Right lung (tissue), 5 donors: ENCODE results near the gene UEVLD. TPM values are rescaled to one million over a fixed set of nuclear protein-coding genes. Genes with fewer than 3 reads are reported as not detected.
A peak's percentile ranks its signal among the peaks of the same experiment; 100 is the strongest.
"Not testable (repeated sequence)": the region's sequence is repeated elsewhere in the genome, so short reads cannot be mapped to it uniquely, and the experiment has no call there.

Experiments used
- DNase-seq, 2 donors: peaks; one replicate each; pipeline ENCODE4 v3.0.0-alpha.2; 2013
- polyA plus RNA-seq, 5 donors: library from polyadenylated mRNA; unstranded; fragments of 120-200 nt; gene quantifications; one replicate each; pipeline versions ENCODE4 v1.2.1 to v1.2.3, GENCODE V29; 2013; ENCODE audit warnings: inconsistent platforms in 1 of 5, low replicate concordance in 1 of 5; ENCODE audit not compliant: insufficient read length in 5 of 5, insufficient read depth in 1 of 5

UEVLD gene
- polyA plus RNA-seq, 5 donors, result 15.9 to 23.1 (median 21.3) TPM

DNA sequence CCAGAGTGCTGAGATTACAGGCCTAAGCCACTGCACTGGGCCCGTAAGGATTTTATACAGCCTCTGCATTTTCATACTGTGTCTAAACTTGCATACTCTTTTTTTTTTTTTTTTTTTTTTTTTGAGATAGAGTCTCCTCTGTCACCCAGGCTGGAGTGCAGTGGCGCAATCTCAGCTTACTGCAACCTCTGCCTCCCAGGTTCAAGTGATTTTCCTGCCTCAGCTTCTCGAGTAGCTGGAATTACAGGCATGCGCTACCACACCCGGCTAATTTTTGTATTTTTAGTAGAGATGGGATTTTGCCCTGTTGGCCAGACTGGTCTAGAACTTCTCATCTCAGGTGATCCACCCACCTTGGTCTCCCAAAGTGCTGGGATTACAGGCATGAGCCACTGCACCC, 5.6 kb upstream of the UEVLD start:
- not testable (repeated sequence) for DNase-seq

DNA sequence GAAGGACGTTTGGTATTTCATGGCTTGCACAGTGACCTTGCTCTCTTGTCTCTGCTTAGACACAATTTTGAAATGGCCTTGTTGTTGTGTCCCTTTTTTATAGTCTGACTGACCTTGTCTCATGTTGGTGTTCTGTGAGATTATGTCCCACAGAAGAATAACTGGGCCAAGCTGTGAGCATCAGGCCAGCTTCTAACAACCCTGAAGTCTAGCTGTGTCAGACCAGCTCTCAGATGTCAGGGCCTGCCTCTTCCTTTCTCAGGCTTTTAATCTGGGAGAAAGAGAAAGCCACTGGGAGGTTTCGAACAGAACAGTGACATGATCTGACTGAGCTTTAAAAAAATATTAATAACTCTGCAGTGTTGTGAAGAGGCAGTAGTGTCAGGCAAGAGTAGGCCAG, 2.0 kb upstream of the UEVLD start:
- DNase-seq, result no peak

DNA sequence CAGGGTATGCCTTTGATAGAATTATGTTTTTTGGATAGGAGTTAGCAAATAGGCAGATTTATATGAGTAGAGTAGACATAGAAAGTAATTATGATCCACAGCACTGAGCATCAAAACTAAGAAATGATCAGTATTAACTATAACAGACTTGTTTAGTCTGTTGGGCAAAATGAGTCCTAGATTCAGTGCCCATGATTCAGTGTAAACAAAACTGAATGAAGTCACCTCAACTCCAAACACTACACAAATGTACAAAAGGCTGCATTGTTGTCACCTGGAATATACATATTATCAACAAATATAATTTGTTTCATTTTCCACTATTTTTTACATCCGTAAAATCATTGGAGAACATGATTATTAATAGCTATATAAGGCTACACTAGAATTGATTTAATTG, 6.7 kb downstream of the UEVLD start:
- no peak for DNase-seq

DNA sequence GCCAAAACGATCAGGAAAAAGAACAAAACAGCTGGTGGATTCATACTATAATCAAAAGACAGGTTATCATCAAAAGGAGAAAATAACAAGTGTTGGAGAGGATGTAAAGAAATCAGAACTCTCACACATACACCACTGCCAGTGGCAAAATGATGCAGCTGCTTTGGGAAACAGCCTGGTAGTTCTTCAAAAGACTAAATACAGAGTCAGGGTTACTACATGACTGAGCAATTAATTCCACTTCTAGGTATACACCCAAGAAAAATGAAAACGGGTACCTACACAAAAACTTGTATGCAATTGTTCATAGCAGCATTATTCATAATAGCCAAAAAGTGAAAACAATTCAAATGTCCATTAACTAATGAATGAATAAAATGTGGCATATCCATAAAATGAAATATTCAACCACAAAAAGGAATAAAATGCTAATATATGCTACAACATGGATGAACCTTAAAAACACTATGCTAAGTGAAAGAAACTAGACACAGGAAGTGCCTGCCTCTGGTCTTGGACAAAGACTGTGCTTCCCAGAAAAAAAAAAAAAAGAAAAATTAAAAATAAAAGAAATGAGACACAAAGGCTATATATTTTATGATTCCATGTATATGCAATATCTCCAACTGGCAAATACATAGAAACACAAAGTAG, 8.3 kb downstream of the UEVLD start:
- DNase-seq, result no peak

- no peak for DNase-seq
These were observed 9.4 kb downstream of the UEVLD start for GRCh38 chr11:18578975-18579598.

DNA sequence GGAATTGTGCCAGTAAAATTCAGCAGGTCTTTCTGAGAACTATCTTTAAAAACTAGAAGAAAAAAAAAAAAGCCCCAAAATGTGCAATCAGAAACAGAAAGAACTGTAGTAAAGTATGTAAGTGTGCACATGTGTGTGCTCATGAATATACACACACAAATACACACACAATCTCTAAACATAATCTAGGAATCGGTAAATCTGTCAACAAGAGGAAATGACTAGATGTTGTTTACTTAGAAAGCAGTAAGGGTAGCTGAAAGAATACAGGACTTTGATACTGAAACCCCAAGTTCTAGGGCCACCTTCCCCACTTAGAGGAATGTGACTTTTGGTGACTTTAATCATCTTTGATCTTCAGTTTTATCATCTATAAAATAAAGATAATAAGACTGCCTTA, 13.2 kb downstream of the UEVLD start:
- no peak for DNase-seq

DNA sequence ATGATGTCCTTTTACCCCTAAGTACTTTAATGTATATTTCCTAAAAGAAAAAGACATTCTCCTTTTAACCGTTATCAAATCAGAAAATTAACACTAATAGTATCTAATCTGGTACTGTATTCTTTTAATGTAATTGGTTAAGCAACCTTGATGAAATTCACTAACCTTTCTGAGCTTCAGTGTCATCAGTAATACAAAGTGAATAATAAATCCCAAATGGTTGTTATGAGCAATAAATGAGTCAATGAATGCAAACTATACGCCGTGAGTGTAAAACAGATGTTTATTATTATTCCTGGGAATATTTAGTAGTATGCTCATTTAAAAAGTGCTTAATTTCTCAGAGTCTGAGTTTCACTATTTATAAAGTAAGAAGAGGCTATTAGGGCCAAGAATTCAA, 21.5 kb downstream of the UEVLD start:
- DNase-seq, result no peak

GRCh38 chr11:18566406-18566805, 22.1 kb downstream of the UEVLD start:
- DNase-seq, result no peak

DNA sequence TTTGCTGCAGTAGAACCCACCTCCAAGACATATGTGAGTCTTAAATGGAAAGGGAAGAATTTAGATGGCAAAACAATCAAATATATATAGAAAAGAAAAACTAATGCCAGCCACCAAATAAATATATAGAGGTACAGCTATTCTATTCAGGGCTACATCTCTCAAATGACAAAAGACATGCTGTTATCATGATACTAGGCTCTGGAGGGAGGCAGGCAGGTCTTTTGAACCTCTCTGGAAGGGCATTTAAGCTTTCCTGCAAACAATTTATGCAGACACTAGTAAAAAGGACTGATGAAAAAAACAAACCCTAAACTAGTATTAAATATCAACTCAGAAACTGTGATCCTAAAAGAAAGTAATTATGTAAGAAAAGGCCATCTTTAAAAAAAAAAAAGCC, 24.4 kb downstream of the UEVLD start:
- DNase-seq, result no peak

DNA sequence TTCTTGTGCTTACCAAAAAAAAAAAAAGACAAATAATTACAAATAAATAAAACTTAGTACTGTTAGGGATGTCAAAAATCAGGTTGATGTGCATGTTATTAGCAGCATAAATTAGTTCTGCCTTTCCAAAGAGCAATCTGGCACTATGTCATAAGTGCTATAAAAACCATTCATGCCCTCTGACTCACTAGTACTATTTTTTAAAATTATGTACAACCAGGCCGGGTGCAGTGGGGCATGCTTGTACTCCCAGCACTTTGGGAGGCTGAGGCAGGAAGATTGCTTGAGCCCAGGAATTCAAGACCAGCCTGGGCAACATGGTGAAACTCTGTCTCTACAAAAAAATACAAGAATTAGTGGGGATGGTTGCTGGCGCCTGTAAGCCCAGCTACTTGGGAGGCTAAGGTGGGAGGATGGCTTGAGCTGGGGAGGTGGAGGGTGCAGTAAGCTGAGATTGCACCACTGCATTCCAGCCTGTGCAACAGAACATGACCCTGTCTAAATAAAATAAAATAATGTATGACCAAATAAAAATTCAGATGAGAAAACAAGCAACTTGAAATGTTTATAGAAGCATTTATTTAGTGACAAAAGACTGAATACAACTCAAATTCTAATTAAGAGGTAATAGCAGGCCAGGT, 25.3 kb downstream of the UEVLD start:
- DNase-seq, result no peak

GRCh38 chr11:18548001-18548400, 40.5 kb downstream of the UEVLD start:
- no peak for DNase-seq

DNA sequence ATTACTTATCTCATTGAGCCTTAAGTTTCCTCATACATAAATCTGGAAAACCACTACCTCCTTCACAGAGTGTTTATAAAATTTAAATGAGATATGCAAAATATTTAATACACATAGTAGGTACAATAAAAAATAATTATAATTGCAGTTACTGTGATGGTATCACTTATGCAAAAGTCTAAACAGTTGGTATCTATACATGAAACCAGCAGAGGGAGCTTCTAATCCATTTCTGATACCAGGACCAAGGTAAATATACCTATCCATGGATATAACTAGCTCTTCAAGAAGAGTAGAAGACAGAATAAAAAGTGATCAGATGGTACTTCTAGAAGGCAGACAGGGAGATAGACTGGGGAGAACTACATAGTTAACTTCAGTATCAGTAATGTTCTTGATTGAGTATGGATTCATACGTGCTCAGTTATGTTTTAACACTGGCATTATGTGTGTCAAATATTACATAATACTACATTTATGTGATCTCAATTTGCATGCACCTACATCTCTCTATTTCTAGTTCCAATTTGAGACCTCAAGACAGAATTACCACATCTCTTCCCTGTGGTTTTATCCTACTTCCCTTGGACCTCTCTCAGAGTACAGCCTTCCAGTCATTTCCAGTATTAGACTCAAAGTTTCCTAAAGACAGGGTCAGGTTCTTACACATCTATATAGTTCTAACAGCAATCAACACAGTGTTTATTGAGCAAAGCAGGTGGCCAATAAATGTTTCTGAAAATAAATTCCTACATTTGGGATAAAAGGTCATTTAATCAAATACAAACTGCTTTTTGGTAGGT, 48.1 kb downstream of the UEVLD start:
- DNase-seq, result no peak

DNA sequence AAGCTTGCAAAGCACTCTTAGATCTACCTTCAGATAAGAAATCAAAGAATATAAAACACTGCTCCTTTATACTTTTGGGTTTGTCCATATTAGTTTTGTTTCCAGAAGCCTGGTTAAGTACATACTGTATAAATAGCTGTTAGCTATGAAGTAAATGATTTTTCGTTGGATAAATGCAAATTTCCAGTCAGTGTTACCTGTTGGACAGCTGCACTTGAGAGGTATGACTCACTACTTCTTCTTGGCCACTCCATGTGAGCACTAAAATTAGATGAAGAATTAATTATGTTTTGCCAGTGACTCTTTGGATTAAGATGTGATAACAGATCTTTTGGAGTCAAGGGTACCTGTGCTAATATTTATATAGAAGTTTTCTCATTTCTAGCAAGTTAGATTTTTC, 52.3 kb downstream of the UEVLD start:
- peak; percentile 18 to 23 for DNase-seq

DNA sequence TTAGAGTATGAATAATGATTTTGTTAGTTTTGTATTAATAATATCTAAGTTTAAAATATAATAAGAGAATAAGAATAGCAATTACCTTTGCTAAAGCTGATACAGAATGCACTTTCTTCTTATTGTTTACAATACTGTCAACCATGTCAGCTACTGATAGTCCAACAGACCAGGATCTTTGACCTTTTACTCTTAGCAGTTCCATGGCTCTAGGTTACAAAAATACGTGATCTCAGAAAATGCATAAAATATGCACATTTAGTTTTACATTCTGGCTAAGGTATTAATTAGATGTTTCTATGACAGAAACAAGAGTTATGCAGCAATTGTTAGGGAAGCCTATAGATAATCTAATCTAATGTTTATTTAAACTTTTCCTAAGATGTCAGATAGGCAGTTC, 54.3 kb downstream of the UEVLD start:
- no peak for DNase-seq

GRCh38 chr11:18533365-18533764, 55.2 kb downstream of the UEVLD start:
- no peak for DNase-seq

GRCh38 chr11:18527512-18527911, 61.0 kb downstream of the UEVLD start:
- DNase-seq, result peak in 1 of 2 donors; percentile 2

GRCh38 chr11:18526521-18527296, 61.8 kb downstream of the UEVLD start, which contains the start of gene TSG101:
TSG101 (minus strand) TSS chr11:18526942; CDS start chr11:18526816, 126 bp downstream.
- DNase-seq, result peak; percentile 94 to 96

DNA sequence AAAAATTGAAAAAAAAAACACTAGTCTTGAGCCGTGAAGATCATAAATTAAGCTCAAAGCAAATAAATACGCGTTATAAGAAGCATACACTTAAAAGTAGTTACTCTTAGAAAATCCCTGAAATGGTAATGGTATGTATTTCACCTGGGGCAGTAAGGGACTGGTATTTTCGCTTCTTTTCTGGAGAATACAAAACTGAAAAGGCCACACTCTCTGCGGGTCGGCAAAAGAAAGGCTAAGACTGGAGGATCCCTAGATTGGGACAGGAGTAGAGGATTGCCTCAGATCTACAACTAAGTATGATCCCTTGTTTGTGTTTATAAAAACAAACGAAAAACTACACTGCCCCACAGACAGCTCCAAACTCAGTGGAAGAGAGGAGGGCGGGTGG, 62.4 kb downstream of the UEVLD start:
- no peak for DNase-seq

DNA sequence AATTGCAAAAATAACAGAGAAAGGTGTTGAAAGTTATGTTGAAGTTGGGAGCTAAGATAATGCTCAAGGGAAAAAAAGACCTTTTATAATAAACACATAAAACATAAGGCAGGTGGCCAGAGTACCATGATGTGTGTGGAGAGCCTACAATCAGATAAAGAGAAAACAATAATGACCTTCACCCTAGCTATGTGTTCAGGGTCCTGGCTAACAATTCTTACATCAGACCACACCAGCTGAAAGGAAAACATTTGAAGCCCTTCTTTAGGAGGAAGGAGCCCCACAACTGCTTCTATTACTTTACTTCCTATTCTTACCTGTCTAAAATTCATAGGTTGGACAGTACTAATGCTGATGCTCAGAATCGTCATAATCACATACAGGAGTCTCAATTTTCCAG, 64.3 kb downstream of the UEVLD start:
- DNase-seq, result no peak

- DNase-seq, result no peak
These were observed 65.5 kb downstream of the UEVLD start for GRCh38 chr11:18523084-18523483.

DNA sequence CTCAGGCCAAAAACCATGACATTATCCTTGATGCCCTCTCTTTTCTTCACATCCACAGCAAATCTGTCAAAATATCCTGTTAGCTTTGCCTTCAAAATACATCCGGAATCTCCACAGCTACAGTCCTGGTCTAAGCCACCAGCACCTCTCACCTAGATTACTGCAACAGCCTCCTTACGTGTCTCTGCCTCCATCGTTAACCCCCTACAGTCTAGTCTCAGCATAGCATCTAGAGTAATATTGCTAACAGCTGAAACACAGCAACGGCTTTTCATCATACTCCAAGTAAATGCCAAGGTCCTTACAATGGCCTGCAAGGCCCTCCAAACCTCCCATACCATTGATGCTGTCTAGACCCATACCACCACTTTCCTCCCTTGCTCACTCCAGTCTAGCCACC, 66.1 kb downstream of the UEVLD start:
- DNase-seq, result no peak

- no peak for DNase-seq
These were observed 67.4 kb downstream of the UEVLD start for GRCh38 chr11:18521122-18521521.
